Thoracic aorta (tissue), 2 donors: Measurements from ENCODE around the gene SUMF1. TPM values are rescaled to one million over a fixed set of nuclear protein-coding genes. Genes with fewer than 3 reads are reported as not detected.

Source experiments
- ATAC-seq: fragments of 150-250 bp; one replicate; pipeline ENCODE4 v1.8.0; 2017; ENCODE audit warnings: low read depth; ENCODE audit not compliant: insufficient number of reproducible peaks, low FRiP score
- DNase-seq: peaks from one replicate; pipeline ENCODE4 v3.0.0-alpha.2; 2020; ENCODE audit warnings: low spot score
- H3K27ac ChIP-seq, 2 donors: fragments of 200-600 bp; sonication (generic); 1 replicate in 1 of 2; 2 replicates in 1 of 2; pipeline ENCODE4 v1.5.1; 2016; ENCODE audit warnings: mild to moderate bottlenecking in 2 of 2, moderate library complexity in 2 of 2
- H3K27me3 ChIP-seq: fragments of 200-600 bp; sonication (generic); replicated peaks from 2 replicates; pipeline ENCODE4 v1.6.0; 2016; ENCODE audit warnings: mild to moderate bottlenecking; ENCODE audit not compliant: insufficient read depth
- H3K36me3 ChIP-seq: fragments of 200-600 bp; sonication (generic); one replicate; pipeline ENCODE4 v1.5.1; 2016
- H3K4me1 ChIP-seq, 2 donors: fragments of 200-600 bp; sonication (generic); 1 replicate in 1 of 2; 2 replicates in 1 of 2; pipeline versions ENCODE4 v1.5.1 to v1.6.0; 2016; ENCODE audit warnings: low read depth in 2 of 2, mild to moderate bottlenecking in 1 of 2; ENCODE audit not compliant: control insufficient read depth in 1 of 2
- H3K4me3 ChIP-seq: fragments of 200-600 bp; sonication (generic); 2 replicates; pipeline ENCODE4 v1.5.1; 2016; ENCODE audit warnings: mild to moderate bottlenecking
- H3K9me3 ChIP-seq: fragments of 200-600 bp; sonication (generic); 2 replicates; pipeline ENCODE4 v1.5.1; 2016
- total RNA-seq, 2 donors: library from RNA; depleted of rRNA; stranded (reverse); fragments of >200 nt; gene quantifications; one replicate each; pipeline versions ENCODE4 v1.1.0 to v1.2.3, GENCODE V29; 2016
- TF ChIP-seq, protein P1 (sequence below): fragments of 200-600 bp; sonication (generic); IDR thresholded peaks from one replicate; pipeline ENCODE4 v1.5.1; 2019; ENCODE audit warnings: antibody characterized with exemption

Gene SUMF1
- total RNA-seq, 2 donors from 2014 or later, result 35.0 to 63.5 TPM

DNA sequence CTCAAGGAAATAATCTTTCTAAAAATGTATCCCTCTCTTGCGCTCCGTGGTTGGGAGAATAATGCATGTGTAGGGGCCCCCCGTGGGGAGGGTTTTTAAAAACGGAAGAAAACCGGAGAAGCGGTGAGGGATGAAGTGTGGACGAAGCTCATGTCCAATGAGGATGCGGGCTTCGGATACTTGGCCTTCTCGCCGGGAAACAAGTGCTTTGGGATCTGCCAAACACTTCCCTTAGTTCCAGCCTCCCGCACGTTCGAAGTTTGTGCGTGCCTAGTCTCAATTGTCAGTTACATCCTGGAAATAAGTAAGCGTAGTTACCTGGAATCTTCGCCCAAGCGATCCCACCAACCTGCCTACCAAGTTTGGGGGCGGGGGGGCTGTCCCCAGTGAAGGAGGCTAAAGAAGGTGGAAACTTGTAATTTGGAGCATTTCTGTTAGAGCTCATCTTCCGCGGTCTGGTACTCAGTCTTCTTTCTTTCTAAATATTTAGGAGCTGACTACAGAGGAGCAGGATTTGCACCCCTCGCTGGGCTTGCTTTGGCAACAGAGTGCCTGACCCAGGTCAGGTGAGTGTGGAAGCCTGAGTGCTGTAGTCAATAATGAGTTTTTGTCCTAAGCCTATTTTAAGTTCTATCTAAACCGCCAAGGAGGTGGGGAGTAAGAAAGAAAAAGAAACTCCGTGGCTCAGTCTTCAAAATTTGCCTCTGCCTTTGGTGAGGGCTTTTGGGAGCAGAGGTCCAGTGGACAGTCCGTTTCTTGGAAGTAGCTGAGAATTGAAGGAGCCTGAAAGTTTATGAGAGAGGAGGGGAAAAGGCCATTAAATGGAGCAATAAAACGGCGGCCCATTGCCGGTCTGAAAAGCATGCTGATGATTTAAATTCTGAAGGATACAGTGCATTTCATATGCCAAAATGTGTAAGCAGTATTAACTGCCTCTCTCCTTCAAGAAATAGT, 27.1 kb upstream of the SUMF1 start:
- Histone ChIP-seq H3K4me1 (peaks cover 13 to 38% of the 10 kb centered on the region in 2 donors), H3K9me3 (no peaks in the 10 kb centered on the region), H3K36me3 (no peaks in the 10 kb centered on the region), H3K27me3 (no peaks in the 10 kb centered on the region), H3K27ac (peak overlapping the region; percentile 56 to 90), H3K4me3 (peak overlapping the region; percentile 82)
- TF ChIP-seq, protein P1, sequence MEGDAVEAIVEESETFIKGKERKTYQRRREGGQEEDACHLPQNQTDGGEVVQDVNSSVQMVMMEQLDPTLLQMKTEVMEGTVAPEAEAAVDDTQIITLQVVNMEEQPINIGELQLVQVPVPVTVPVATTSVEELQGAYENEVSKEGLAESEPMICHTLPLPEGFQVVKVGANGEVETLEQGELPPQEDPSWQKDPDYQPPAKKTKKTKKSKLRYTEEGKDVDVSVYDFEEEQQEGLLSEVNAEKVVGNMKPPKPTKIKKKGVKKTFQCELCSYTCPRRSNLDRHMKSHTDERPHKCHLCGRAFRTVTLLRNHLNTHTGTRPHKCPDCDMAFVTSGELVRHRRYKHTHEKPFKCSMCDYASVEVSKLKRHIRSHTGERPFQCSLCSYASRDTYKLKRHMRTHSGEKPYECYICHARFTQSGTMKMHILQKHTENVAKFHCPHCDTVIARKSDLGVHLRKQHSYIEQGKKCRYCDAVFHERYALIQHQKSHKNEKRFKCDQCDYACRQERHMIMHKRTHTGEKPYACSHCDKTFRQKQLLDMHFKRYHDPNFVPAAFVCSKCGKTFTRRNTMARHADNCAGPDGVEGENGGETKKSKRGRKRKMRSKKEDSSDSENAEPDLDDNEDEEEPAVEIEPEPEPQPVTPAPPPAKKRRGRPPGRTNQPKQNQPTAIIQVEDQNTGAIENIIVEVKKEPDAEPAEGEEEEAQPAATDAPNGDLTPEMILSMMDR, result no peak
- no peak for DNase-seq
- no peak for ATAC-seq

DNA sequence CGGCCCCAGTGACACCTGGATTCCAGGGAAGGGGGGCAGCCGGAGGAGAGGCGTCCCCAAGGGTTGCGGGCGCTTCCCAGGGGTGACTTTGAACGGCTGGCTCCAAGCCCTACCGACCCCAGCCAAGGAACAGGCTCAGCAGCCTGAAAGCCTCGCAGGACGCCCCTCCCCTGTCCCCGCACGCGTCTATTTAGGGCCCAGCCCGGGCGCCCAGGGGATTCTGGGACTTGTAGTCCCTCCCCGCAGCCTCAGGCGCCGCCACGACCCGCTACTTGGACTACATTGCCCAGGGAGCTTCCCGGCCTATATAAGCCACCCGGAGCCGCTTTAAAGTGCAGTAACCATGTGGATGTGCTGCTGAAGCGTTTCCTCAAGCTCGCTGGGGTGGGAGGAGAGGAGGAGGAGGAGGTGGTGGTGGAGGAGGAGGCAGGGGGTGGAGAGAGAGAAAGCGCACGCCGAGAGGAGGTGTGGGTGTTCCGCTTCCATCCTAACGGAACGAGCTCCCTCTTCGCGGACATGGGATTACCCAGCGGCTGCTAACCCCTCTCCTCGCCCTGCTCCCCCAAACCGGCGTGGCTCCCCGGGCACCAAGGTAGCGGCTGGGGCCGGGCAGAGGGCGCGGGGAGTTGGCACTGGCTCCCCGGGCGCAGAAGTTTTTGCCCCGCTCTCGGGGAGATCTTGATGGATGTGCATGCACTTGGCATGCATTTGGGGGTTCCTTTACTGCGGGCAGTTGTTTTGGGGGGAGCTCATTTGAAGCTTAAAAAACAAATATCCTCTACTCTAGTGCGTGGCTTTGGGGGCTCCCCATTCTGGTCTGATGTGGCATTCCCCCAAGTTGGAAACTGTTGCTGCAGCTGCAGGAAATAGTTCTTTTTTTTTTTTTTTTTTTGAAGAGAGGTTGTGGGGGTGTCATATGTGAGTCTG, 26.2 kb upstream of the SUMF1 start, which contains the start of gene ITPR1:
TSS of gene ITPR1 (plus strand) at position 335 of the 927 bp plus-strand sequence. CDS start 23,144 bp downstream, outside the sequence.
- DNase-seq (peak; percentile 98), ATAC-seq (peak; percentile 93)
- peak within 1 kb of the TSS; percentile 90 to 91 for H3K27ac ChIP-seq
- no peaks in the 10 kb centered on the region for H3K9me3 ChIP-seq
- H3K4me1 ChIP-seq, result peaks cover 13 to 38% of the 10 kb centered on the region in 2 donors
- TF ChIP-seq, protein P1, result peak; percentile 19
- no peaks in the 10 kb centered on the region for H3K36me3 ChIP-seq
- no peaks in the 10 kb centered on the region for H3K27me3 ChIP-seq
- peak within 1 kb of the TSS; percentile 82 for H3K4me3 ChIP-seq

DNA sequence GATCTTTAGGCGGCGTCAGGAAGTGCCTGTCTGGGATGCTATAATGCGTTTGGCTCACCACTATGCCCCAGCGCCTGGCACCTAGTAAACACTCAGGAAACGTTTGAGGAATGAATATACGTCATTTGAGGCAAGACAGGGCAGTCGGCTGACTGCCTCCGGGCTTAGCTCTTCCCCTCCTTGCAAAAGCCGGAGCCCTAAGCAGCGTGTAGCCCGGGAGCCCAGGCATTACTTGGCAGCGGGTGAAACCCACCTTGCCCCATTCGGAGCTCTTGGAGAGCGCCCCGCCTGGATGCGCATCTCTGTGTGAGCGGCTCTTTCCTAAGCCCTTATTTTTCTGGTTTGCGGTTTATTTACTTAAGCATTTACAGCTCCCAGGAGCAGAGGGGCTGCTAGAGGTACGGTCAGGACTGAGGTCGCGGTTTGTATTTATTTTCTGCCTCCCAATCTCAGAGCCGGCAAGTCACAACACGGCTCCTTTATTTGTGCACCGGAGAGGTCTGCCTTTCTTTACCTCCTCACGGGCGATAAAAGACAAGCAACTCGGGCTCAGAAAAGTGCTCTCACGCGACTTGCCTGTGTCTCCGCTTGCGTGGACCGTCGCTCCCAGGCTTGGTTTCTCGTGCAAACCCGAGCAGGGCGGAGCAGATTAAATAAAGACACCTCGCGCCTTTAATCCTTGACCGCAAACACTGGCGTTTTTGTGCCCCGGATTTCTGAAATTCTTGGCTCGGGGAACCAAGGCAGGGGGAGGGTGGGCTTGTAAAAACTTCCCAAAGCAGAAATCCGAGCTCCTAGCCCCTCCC, 25.3 kb upstream of the SUMF1 start:
- DNase-seq, result no peak

DNA sequence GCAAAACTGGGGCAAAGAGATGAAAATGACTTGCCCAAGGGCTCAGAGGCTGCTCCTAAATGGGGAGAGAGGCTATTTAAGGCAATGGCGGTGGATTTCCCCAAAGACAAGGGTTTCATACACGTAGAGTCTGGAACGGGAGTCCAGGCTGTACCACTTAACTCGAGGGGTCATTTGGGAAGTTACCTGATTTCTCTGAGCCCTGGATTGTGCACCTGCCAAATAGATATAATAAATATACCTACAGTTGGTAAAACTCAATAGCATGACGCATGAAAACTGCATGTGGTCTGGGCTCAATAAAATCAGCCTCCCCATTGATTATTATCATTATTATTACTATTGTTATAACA, 24.8 kb upstream of the SUMF1 start:
- H3K9me3 ChIP-seq, result no peaks in the 10 kb centered on the region
- no peak for DNase-seq
- H3K4me1 ChIP-seq, result peaks cover 12 to 29% of the 10 kb centered on the region in 2 donors
- ATAC-seq, result no peak
- no peaks in the 10 kb centered on the region for H3K27me3 ChIP-seq
- H3K36me3 ChIP-seq, result no peaks in the 10 kb centered on the region
- peak overlapping the region; percentile 90 to 91 for H3K27ac ChIP-seq
- H3K4me3 ChIP-seq, result peak overlapping the region; percentile 82
- TF ChIP-seq, protein P1, result no peak

More for the DNA sequence above, 25.3 kb upstream of the SUMF1 start:
- Histone ChIP-seq H3K4me3 (peak overlapping the region; percentile 82), H3K27ac (peak overlapping the region; percentile 90 to 91), H3K27me3 (no peaks in the 10 kb centered on the region), H3K36me3 (no peaks in the 10 kb centered on the region), H3K9me3 (no peaks in the 10 kb centered on the region), H3K4me1 (peaks cover 13 to 32% of the 10 kb centered on the region in 2 donors)
- ATAC-seq, result peak; percentile 52
- TF ChIP-seq, protein P1, result no peak
